OCI-LY1 (cell line): ENCODE results near the gene LRRC3B.

Experiments
- H2AFZ ChIP-seq: fragments of 200-600 bp; sonication (generic), shearing (Covaris generic); 2 replicates; pipeline ENCODE4 v1.6.0; 2014; ENCODE audit warnings: antibody characterized with exemption, mild to moderate bottlenecking, low read length
- H3F3A ChIP-seq: fragments of 200-600 bp; sonication (generic), shearing (Covaris generic); 2 replicates; pipeline ENCODE4 v1.6.0; 2014; ENCODE audit warnings: mild to moderate bottlenecking, antibody characterized with exemption, low read length, moderate library complexity; ENCODE audit not compliant: insufficient read depth
- H3K27ac ChIP-seq: fragments of 200-600 bp; sonication (generic); 2 replicates; pipeline ENCODE4 v1.5.1; 2014; ENCODE audit warnings: low read length, mixed run types, mild to moderate bottlenecking, low read depth; ENCODE audit not compliant: poor library complexity, severe bottlenecking
- H3K27me3 ChIP-seq: fragments of 200-600 bp; sonication (generic); 2 replicates; pipeline ENCODE4 v1.6.0; 2014; ENCODE audit warnings: antibody characterized with exemption, mild to moderate bottlenecking, low read length, moderate library complexity; ENCODE audit not compliant: insufficient read depth
- H3K36me3 ChIP-seq: fragments of 200-600 bp; sonication (generic); 2 replicates; pipeline ENCODE4 v1.6.1; 2014; ENCODE audit warnings: mild to moderate bottlenecking, antibody characterized with exemption, low read length, moderate library complexity, mixed read lengths; ENCODE audit not compliant: insufficient read depth
- H3K4me1 ChIP-seq: fragments of 200-600 bp; sonication (generic); 2 replicates; pipeline ENCODE4 v1.5.1; 2014; ENCODE audit warnings: mild to moderate bottlenecking, low read length, moderate library complexity; ENCODE audit not compliant: insufficient read depth, severe bottlenecking
- H3K4me2 ChIP-seq: fragments of 200-600 bp; sonication (generic), shearing (Covaris generic); 2 replicates; pipeline ENCODE4 v1.6.1; 2014; ENCODE audit warnings: low read length
- H3K4me3 ChIP-seq: fragments of 200-600 bp; sonication (generic); 2 replicates; pipeline ENCODE4 v1.5.1; 2014; ENCODE audit warnings: low read length, low read depth, mild to moderate bottlenecking, mixed read lengths; ENCODE audit not compliant: poor library complexity, severe bottlenecking
- H3K79me2 ChIP-seq: fragments of 200-600 bp; shearing (Covaris generic); 2 replicates; pipeline ENCODE4 v1.6.1; 2016; ENCODE audit warnings: mixed run types, low read length, mixed read lengths; ENCODE audit not compliant: insufficient read depth
- H3K9ac ChIP-seq: fragments of 200-600 bp; sonication (generic), shearing (Covaris generic); 2 replicates; pipeline ENCODE4 v1.6.1; 2014; ENCODE audit warnings: mild to moderate bottlenecking, low read length, mixed read lengths
- H3K9me2 ChIP-seq: fragments of 200-600 bp; sonication (generic), shearing (Covaris generic); 2 replicates; pipeline ENCODE4 v1.6.1; 2014; ENCODE audit warnings: low read depth, mild to moderate bottlenecking, low read length, mixed read lengths
- H3K9me3 ChIP-seq: fragments of 200-600 bp; shearing (Covaris generic); 2 replicates; pipeline ENCODE4 v1.6.1; 2014; ENCODE audit warnings: low read length, mixed read lengths
- H4K20me1 ChIP-seq: fragments of 200-600 bp; sonication (generic), shearing (Covaris generic); 2 replicates; pipeline ENCODE4 v1.6.0; 2016; ENCODE audit warnings: mild to moderate bottlenecking, low read length; ENCODE audit not compliant: insufficient read depth
- CTCF ChIP-seq: fragments of 200-600 bp; sonication (generic), shearing (Covaris generic); IDR thresholded peaks from 2 replicates; pipeline ENCODE4 v1.5.1; 2017; ENCODE audit warnings: mild to moderate bottlenecking, antibody characterized with exemption, low read length, moderate library complexity, mixed read lengths
- EZH2 ChIP-seq: fragments of 200-600 bp; sonication (generic), shearing (Covaris generic); IDR thresholded peaks from 2 replicates; pipeline ENCODE4 v1.8.0; 2017; ENCODE audit warnings: borderline replicate concordance, mixed run types, mild to moderate bottlenecking, antibody characterized with exemption, low read length, moderate library complexity, mixed read lengths

LRRC3B gene

GRCh38 chr3:26590919-26591484 lies 31.6 kb upstream of the LRRC3B start:
- TF ChIP-seq EZH2 (no peak), CTCF (no peak)
- Histone ChIP-seq H4K20me1 (no peaks in the 10 kb centered on the region), H3K36me3 (no peaks in the 10 kb centered on the region), H3K27me3 (no peaks in the 10 kb centered on the region), H3K9me3 (no peaks in the 10 kb centered on the region), H3K9me2 (no peaks in the 10 kb centered on the region), H3K4me1 (no peaks in the 10 kb centered on the region), H2AFZ (no peak overlapping the region), H3K79me2 (no peaks in the 10 kb centered on the region), H3K4me3 (no peak overlapping the region), H3K4me2 (no peak overlapping the region), H3K9ac (no peak overlapping the region), H3K27ac (no peak overlapping the region), H3F3A (no peaks in the 10 kb centered on the region)

GRCh38 chr3:26591926-26592325 lies 30.6 kb upstream of the LRRC3B start:
- TF ChIP-seq EZH2 (no peak), CTCF (no peak)
- Histone ChIP-seq H3K27ac (no peak overlapping the region), H3K4me2 (no peak overlapping the region), H3F3A (no peaks in the 10 kb centered on the region), H3K36me3 (no peaks in the 10 kb centered on the region), H3K9me2 (no peaks in the 10 kb centered on the region), H4K20me1 (no peaks in the 10 kb centered on the region), H3K4me1 (no peaks in the 10 kb centered on the region), H3K4me3 (no peak overlapping the region), H3K9me3 (no peaks in the 10 kb centered on the region), H3K9ac (no peak overlapping the region), H2AFZ (no peak overlapping the region), H3K79me2 (no peaks in the 10 kb centered on the region), H3K27me3 (no peaks in the 10 kb centered on the region)

- Histone ChIP-seq H3K4me3 (no peak overlapping the region), H3K27ac (no peak overlapping the region), H3K36me3 (no peaks in the 10 kb centered on the region), H3K27me3 (no peaks in the 10 kb centered on the region), H3K9ac (no peak overlapping the region), H3K79me2 (no peaks in the 10 kb centered on the region), H2AFZ (no peak overlapping the region), H3K4me2 (no peak overlapping the region), H3F3A (no peaks in the 10 kb centered on the region), H3K4me1 (no peaks in the 10 kb centered on the region), H3K9me2 (no peaks in the 10 kb centered on the region), H3K9me3 (no peaks in the 10 kb centered on the region), H4K20me1 (no peaks in the 10 kb centered on the region)
- no peak for TF ChIP-seq CTCF
- no peak for TF ChIP-seq EZH2
Measured at GRCh38 chr3:26592451-26592850, 30.1 kb upstream of the LRRC3B start.
